IMR-90 (cell line): ENCODE measurements around the gene ITPKB. TPM values are rescaled to one million over a fixed set of nuclear protein-coding genes. Genes with fewer than 3 reads are reported as not detected.

ENCODE experiments used
- ATAC-seq: fragments of 200-7000 bp; cut with Tn5 transposase; 2 replicates; pipeline ENCODE4 v1.9.1; 2020; ENCODE audit warnings: low read depth, mild to moderate bottlenecking, moderate library complexity
- BruUV-seq: library from RNA; stranded (reverse); fragments of 400-500 nt; replicated peaks from 2 replicates; lab custom pipeline; 2021; lab: Mats Ljungman, UMichigan
- CTCF ChIA-PET: fragments of 300-600 bp; formaldehyde crosslinking; extraction: SDS; loops from one replicate; lab custom pipeline; 2021; ENCODE audit warnings: antibody characterized with exemption; lab: Yijun Ruan, JAX
- POLR2A ChIA-PET: fragments of 300-600 bp; sonication (Branson Sonifier 250); formaldehyde crosslinking; loops from one replicate; lab custom pipeline; 2022; ENCODE audit warnings: antibody characterized with exemption; ENCODE audit not compliant: unreplicated experiment; lab: Charles Lee
- DNase-seq: peaks from one replicate; pipeline ENCODE4 v3.0.0; 2013
- H2AFZ ChIP-seq: replicated peaks from 2 replicates; pipeline ENCODE3; 2013; ENCODE audit warnings: low read length, mild to moderate bottlenecking; ENCODE audit not compliant: poor library complexity
- H2AK5ac ChIP-seq: 2 replicates; pipeline ENCODE4 v1.6.1; 2013; ENCODE audit warnings: low read depth, low read length, inconsistent platforms
- H2AK9ac ChIP-seq: replicated peaks from 2 replicates; pipeline ENCODE3; 2013; ENCODE audit warnings: mild to moderate bottlenecking, low read depth, low read length, moderate library complexity; ENCODE audit not compliant: poor library complexity
- H2BK120ac ChIP-seq: 2 replicates; pipeline ENCODE4 v1.6.1; 2013; ENCODE audit warnings: low read depth, low read length, inconsistent platforms
- H2BK15ac ChIP-seq: 3 replicates; pipeline ENCODE4 v1.6.1; 2013; ENCODE audit warnings: low read depth, low read length, inconsistent platforms
- H2BK20ac ChIP-seq: 2 replicates; pipeline ENCODE4 v1.6.1; 2013; ENCODE audit warnings: low read depth, mild to moderate bottlenecking, inconsistent platforms, low read length, moderate library complexity
- H2BK5ac ChIP-seq: 2 replicates; pipeline ENCODE4 v1.6.1; 2013; ENCODE audit warnings: mild to moderate bottlenecking, low read depth, low read length, inconsistent platforms; ENCODE audit not compliant: poor library complexity, severe bottlenecking
- H3K14ac ChIP-seq: replicated peaks from 2 replicates; pipeline ENCODE4 v1.6.1; 2013; ENCODE audit warnings: low read depth, low read length, inconsistent platforms
- H3K18ac ChIP-seq: 2 replicates; pipeline ENCODE4 v1.6.1; 2013; ENCODE audit warnings: low read depth, low read length, control low read depth
- H3K23ac ChIP-seq: 2 replicates; pipeline ENCODE4 v1.6.1; 2013; ENCODE audit warnings: low read depth, low read length, inconsistent platforms
- H3K27ac ChIP-seq: 2 replicates; pipeline ENCODE4 v1.5.1; 2013; ENCODE audit warnings: mild to moderate bottlenecking, control low read depth, low read length; ENCODE audit not compliant: insufficient read depth
- H3K27me3 ChIP-seq: 2 replicates; pipeline ENCODE4 v1.6.1; 2013; ENCODE audit warnings: low read length; ENCODE audit not compliant: control insufficient read depth, insufficient read depth
- H3K36me3 ChIP-seq: 2 replicates; pipeline ENCODE4 v1.6.1; 2013; ENCODE audit warnings: low read length, mixed read lengths; ENCODE audit not compliant: control insufficient read depth, insufficient read depth
- H3K4ac ChIP-seq: 2 replicates; pipeline ENCODE4 v1.6.1; 2013; ENCODE audit warnings: low read depth, low read length, inconsistent platforms
- H3K4me1 ChIP-seq: 2 replicates; pipeline ENCODE4 v1.6.1; 2013; ENCODE audit warnings: low read length, mixed read lengths; ENCODE audit not compliant: control insufficient read depth, insufficient read depth
- H3K4me2 ChIP-seq: 2 replicates; pipeline ENCODE4 v1.6.1; 2013; ENCODE audit warnings: low read depth, mild to moderate bottlenecking, control low read depth, low read length, moderate library complexity
- H3K4me3 ChIP-seq: 2 replicates; pipeline ENCODE4 v1.5.1; 2013; ENCODE audit warnings: low read depth, mild to moderate bottlenecking, control low read depth, low read length, moderate library complexity; ENCODE audit not compliant: insufficient read depth
- H3K56ac ChIP-seq: 2 replicates; pipeline ENCODE4 v1.6.1; 2013; ENCODE audit warnings: low read length, inconsistent platforms; ENCODE audit not compliant: insufficient read depth; ENCODE audit errors: extremely low read depth
- H3K79me1 ChIP-seq, 2 experiments: 2 replicates each; pipeline ENCODE4 v1.6.1; 2013; ENCODE audit warnings: low read length in 2 of 2, inconsistent platforms in 1 of 2, low read depth in 1 of 2
- H3K9ac ChIP-seq: 2 replicates; pipeline ENCODE4 v1.6.1; 2013; ENCODE audit warnings: low read depth, low read length, control low read depth
- H3K9me1 ChIP-seq: 2 replicates; pipeline ENCODE4 v1.6.1; 2013; ENCODE audit warnings: low read length, inconsistent platforms; ENCODE audit not compliant: insufficient read depth
- H3K9me3 ChIP-seq: 2 replicates; pipeline ENCODE4 v1.6.1; 2013; ENCODE audit warnings: low read length; ENCODE audit not compliant: control insufficient read depth, insufficient read depth
- H4K20me1 ChIP-seq: 2 replicates; pipeline ENCODE4 v1.6.1; 2013; ENCODE audit warnings: low read length, inconsistent platforms; ENCODE audit not compliant: insufficient read depth
- H4K5ac ChIP-seq: 2 replicates; pipeline ENCODE4 v1.6.1; 2013; ENCODE audit warnings: mild to moderate bottlenecking, low read depth, low read length, control low read depth
- H4K8ac ChIP-seq, 2 experiments: 2 replicates each; pipeline ENCODE4 v1.6.1; 2013; ENCODE audit warnings: low read depth in 2 of 2, low read length in 2 of 2, control low read depth in 1 of 2, inconsistent platforms in 1 of 2
- H4K91ac ChIP-seq: 2 replicates; pipeline ENCODE4 v1.6.1; 2013; ENCODE audit warnings: low read depth, low read length, inconsistent platforms; ENCODE audit not compliant: insufficient read depth
- CEBPB ChIP-seq: IDR thresholded peaks from 2 replicates; pipeline ENCODE4 v1.6.1; 2012; ENCODE audit warnings: low read depth, low read length, improper control_type of control experiment
- RFX5 ChIP-seq: IDR thresholded peaks from 2 replicates; pipeline ENCODE4 v1.8.0; 2012; ENCODE audit warnings: low read depth, mild to moderate bottlenecking, low read length, moderate library complexity
- WGBS, 2 experiments: methylation state at CpG; one replicate each; pipeline versions ENCODE4 v1.1.5 to v1.1.7; 2013; ENCODE audit warnings: missing lambda C conversion rate in 2 of 2; ENCODE audit not compliant: insufficient read length in 1 of 2; ENCODE audit errors: extremely low coverage in 2 of 2; 5-methylcytosine and 5-hydroxymethylcytosine counted together
- dilution Hi-C: fragments of 300-500 bp; cut with HindIII; formaldehyde crosslinking; loops from one replicate; pipeline ENCODE4 v1.14.3; 2018; ENCODE audit warnings: low sequenced_read_pairs; ENCODE audit not compliant: unreplicated experiment
- in situ Hi-C: fragments of 300-500 bp; cut with MboI; formaldehyde crosslinking; loops from 3 replicates; pipeline ENCODE4 v1.14.3; 2019; ENCODE audit warnings: low sequenced_read_pairs, inconsistent platforms, mixed read lengths
- intact Hi-C: fragments of 100-400 bp; cut with micrococcal nuclease; formaldehyde crosslinking; loops from 2 replicates; pipeline ENCODE4 v1.10.0; 2022
- polyA plus RNA-seq, 3 experiments: library from polyadenylated mRNA; depleted of rRNA; stranded (reverse); fragments of >200 nt; gene quantifications; 2 replicates each; pipeline ENCODE4 v1.2.3, GENCODE V29; 2012; ENCODE audit warnings: low replicate concordance in 1 of 3
- total RNA-seq: library from RNA; depleted of rRNA; stranded (reverse); fragments of >200 nt; gene quantifications from 2 replicates; pipeline ENCODE4 v1.2.3, GENCODE V29; 2012

Gene ITPKB
- total and polyA plus RNA-seq, 2 of the 4 experiments (the other 2 are of a cell fraction) = 0.72 to 1.4 TPM

- H2BK20ac ChIP-seq = no peak overlapping the region
- ChIA-PET POLR2A (no interaction called here), CTCF (interaction anchor here (0.6 kb wide), 1 partner anchor 20 kb away, joined by 3 read pairs; no protein-coding TSS in a partner anchor)
- H3K23ac ChIP-seq = no peak overlapping the region
- no peaks in the 10 kb centered on the region for H3K36me3 ChIP-seq
- H3K9ac ChIP-seq = no peak overlapping the region
- TF ChIP-seq CEBPB (0 out of 2 replicates have a peak, but pooled peaks have one; percentile 35), RFX5 (no peak)
- H2BK5ac ChIP-seq = no peak overlapping the region
- peaks cover 19% of the 10 kb centered on the region for H3K27me3 ChIP-seq
- no peak overlapping the region for H3K18ac ChIP-seq
- H4K91ac ChIP-seq = no peak overlapping the region
- H3K4me3 ChIP-seq = no peak overlapping the region
- ATAC-seq = no peak
- H3K9me3 ChIP-seq = no peaks in the 10 kb centered on the region
- H2BK120ac ChIP-seq = no peak overlapping the region
- intact Hi-C loops (no loop called here), dilution Hi-C loops (no loop called here), in situ Hi-C loops (no loop called here)
- H3K4me1 ChIP-seq = no peaks in the 10 kb centered on the region
- H2AFZ ChIP-seq = no peak overlapping the region
- no peak overlapping the region for H3K4ac ChIP-seq
- no CpG with 5 or more reads among the region's 2 CpGs for WGBS, 2 experiments
- H3K79me1 ChIP-seq = no peaks in the 10 kb centered on the region
- H3K14ac ChIP-seq = no peak overlapping the region
- no peak overlapping the region for H3K4me2 ChIP-seq
- H4K5ac ChIP-seq = no peak overlapping the region
- no peak overlapping the region for H2BK15ac ChIP-seq
- H2AK9ac ChIP-seq = no peak overlapping the region
- no peaks in the 10 kb centered on the region for H3K9me1 ChIP-seq
- no TSS peak for BruUV-seq
- no peak overlapping the region for H2AK5ac ChIP-seq
- no peak overlapping the region for H3K56ac ChIP-seq
- no peak overlapping the region for H4K8ac ChIP-seq
- no peaks in the 10 kb centered on the region for H4K20me1 ChIP-seq
- no peak overlapping the region for H3K27ac ChIP-seq
- no peak for DNase-seq
Observed at GRCh38 chr1:226588484-226588883, 150.6 kb downstream of the ITPKB start.
